GM19043 (cell line): ENCODE measurements around the gene CENPA.
A peak's percentile ranks its signal among the peaks of the same experiment; 100 is the strongest.
"Not testable (repeated sequence)": the region's sequence is repeated elsewhere in the genome, so short reads cannot be mapped to it uniquely, and the experiment has no call there.

Experiments
- ATAC-seq: cut with Tn5 transposase; IDR thresholded peaks from one replicate; pipeline ENCODE4 v1.9.1; 2021; ENCODE audit warnings: low read depth; ENCODE audit not compliant: unreplicated experiment

CENPA gene

DNA sequence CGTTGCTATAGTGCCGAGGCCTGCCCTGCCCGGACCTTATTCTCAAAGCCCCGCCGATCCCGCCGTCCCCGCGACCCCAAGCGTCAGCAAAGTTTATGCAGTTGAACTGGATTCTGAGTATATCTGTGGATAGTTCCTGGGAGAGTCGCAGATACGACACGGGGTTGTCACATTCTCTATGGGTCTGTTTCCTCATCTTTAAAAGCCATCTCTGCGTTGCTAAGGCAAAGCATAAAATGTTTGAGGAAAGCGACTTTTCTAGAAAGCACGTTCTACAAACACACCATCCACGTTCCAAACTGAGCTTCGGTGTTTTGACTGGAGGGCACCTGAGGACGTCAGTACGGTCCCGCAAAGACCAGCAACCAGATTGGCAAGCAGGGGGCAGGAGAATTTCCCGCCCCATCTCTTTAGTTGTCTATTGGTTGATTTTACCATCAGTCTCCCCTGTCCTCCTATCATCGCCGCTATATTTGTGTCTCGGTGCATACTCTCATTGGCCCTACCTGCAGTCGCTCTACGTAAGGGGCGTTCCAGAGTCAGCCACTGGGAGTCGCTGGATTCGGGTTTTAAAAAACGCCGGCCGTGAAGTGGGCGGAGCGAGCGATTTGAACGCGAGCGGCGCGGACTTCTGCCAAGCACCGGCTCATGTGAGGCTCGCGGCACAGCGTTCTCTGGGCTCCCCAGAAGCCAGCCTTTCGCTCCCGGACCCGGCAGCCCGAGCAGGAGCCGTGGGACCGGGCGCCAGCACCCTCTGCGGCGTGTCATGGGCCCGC is at the start of gene CENPA:
TSS of gene CENPA (plus strand) at position 626 of the 776 bp plus-strand sequence. CDS start at position 767, 141 bp downstream.
- peak; percentile 99 for ATAC-seq

DNA sequence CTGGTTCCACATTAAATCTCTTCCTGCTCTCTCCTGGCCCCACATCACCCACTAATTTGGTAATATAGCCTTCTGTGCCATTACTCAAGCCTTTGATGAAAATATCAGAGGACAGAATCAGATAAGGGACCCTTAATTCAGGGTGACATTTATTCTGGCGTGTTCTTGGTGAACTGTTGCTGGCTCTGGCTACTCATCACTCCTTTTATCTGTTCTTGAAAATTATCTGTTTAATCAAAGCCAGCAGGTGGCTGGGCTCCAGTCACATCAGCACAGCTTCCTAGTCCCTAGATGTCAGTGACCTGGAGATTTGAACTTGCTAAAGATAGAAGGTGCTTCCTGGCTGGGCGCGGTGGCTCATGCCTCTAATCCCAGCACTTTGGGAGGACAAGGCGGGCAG is 48.6 kb upstream of the CENPA start:
- no peak for ATAC-seq

DNA sequence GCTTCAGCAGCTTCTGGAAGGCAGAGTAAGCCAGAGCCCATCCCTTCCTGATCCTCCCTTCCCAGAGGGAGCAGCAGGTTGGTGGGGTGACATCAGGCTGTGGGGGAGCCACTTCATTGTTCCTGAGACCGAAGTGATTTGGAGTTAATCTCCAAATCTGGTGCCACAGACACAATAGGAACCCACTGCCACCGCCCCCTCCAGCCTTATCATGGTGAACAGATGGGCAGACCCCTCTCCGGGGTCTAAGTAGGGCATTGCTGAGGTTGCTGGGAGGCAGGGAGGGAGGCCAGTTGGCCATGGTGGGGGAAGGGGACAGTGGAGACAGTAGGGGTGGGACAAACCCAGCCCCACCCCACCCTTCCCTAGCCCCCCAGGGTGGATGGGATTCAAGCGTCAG is 47.4 kb upstream of the CENPA start:
- ATAC-seq, result no peak

DNA sequence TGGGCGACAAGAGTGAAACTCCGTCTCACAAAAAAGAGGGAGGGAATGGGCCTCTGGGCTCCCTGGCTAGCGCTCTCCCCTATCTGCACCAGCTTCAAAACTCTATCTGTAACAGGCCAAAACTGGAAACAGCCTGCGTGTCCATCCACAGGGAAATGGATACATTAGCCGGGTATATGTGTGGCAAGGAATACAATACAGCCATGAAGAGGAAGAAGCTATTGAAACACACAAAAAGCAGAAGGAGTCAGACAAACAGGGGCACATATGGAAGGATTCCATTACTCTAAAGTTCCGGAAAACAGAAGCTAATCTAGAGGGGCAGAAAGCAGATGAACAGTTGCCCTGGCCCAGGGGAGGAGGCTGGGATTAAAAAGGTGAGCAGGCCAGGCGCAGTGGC is 46.3 kb upstream of the CENPA start:
- ATAC-seq, result no peak

DNA sequence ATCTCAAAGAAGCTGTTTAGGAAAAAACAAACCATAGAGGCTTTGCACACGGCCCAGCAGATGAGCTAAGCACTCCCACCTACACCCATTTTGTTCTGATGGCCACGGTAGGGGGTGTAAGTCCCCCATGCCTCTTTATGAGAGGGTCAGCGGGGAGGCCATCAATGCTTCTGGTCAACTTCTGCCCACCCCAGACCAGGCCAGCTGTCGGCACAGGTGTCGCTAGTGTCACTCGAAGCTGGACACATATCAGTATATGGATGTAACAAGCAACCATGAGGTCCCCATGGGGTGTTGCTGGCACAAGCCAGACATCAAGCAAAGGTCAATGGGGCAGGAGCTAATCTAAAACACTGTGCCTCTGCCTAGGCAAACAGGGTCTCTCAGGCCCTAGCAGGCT is 45.5 kb upstream of the CENPA start:
- no peak for ATAC-seq

DNA sequence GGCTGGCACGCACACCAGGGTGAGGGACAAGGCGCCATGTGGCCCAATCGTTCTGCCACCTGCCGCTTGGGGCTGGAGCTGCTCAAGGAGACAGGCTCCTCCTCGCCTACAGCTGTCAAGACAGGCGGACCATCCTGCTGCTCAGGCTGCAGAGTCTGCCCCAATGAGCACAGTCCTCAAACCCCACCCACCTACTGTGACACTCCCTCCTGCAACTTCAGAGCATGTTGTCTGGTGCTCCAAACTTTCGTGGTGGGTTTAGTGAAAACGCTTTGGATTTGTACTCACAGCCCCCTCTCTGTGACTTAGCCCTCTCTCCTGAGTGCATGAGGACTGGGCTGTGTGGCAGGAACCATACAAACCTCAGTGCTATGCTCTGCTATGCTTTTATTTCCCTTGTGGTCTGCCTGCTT is 45.0 kb upstream of the CENPA start:
- ATAC-seq, result no peak

DNA sequence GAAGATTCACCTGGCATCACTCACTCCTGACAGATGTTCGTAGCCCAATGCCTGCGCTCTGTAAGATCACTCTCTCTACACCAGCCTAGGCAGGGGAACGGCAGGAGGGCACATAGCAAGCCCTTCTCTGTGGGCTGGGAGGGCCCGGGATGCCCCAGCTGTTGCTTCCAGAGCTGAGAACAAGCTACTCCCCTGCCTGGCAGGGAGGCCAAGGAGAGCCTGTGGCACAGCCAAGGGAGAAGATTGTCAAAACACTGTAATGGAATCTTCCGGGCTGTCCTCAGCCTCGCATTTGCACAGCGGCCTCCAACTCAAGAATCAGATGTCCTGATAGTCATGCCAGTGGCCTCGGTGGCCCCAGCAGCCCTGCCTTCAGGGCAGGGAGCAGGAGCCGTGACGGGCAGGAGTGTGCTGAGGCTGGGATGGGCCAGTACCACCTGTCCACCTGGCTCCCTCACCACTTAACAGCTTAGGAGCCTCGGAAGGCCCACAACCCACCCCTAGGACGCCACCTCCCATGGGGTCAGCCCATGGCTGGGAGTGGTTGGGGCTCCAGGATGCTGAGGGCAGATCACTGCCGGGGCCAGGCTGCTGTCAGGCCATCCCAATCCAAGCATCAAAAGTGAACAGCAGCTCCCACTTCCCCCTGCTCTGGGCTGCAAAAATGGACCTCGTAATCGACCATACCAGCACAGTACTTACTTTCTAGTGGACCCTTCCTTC is 43.6 kb upstream of the CENPA start:
- ATAC-seq, result no peak

DNA sequence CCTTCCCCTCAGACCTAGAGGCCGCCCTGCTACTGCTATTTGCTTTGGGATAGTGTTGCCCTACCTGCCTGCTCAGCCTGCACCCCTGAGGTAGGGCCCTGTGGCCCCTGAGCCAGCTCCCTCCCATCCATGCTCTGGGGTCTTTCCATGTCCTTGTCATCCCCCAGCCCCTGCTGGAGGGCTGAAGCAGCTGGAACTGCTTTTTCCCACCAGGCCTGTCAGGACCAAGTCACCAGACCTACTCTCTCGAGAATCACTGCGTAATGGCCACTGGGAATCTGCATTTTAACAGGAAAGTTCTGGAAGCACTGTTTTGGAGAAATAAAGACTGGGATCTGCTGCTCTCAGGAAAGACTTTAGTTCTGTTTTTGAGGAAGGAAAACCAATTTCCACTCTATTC is 42.0 kb upstream of the CENPA start:
- ATAC-seq, result no peak

DNA sequence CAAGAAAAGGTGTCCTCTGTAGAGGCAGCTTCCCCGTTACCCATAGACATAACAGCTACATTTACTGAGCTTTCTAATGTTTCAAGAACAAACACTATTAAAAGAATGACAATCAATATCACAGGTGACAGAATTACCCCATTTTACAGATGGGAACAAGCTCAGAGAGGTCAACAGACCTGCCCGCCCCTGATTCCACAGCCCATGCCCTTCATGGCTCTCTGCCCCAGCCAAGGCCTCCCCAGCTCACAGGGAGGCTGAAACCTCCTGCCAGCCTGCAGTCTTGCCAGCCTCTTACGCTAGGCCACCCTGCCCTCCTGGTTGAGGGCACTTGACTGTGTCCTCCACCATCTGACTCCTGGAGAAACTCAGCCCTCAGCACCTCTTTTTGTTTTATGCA is 40.9 kb upstream of the CENPA start:
- ATAC-seq, result no peak

DNA sequence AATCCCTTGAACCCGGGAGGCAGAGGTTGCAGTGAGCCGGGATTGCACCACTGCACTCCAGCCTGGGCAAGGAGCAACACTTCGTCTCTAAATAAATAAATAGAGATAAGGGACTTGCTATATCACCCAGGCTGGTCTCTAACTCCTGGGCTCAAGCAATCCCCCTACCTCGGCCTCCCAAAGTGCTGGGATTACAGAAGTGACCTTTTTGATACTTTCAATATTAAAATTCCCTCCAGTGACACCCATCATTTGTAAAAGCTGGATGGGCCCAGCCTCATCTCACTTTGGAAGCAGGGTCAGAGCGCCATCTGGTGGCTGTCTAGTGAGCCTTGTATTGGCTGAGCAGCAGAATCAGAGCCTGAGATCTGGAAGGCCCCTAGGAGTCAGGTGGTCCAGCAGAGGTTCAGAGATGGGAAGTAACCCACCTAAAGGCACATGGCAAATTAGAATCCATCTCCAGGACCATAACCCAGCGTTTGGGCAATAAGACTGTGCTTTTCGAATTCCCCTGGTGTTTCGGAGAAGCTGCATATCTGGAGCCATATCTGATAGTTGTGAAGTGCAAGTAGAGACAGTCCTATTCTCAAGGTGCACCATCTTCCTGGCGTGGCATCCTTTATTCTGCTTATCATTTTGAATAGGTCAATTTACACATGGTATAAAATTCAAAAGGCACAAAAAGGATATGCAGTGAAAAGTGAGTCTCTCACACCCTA is 40.1 kb upstream of the CENPA start:
- no peak for ATAC-seq

DNA sequence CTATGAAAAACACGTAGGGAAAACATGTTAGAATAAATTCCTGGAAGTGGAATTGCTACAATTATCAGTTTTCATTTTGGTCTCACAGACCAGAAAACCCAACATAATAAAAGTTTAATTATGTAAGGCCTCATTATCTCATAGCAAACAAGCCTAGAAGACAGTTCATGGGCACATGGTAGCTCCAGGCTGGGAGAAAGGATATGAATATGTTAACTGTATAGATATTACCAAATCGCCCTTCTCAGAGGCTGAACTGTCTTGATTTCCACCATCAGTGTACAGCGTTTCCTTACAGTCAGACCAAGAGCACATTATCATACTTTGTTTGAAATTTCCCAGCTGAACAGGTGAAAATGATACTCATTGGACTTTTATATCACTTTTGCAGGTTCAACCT is 38.9 kb upstream of the CENPA start:
- ATAC-seq, result no peak

DNA sequence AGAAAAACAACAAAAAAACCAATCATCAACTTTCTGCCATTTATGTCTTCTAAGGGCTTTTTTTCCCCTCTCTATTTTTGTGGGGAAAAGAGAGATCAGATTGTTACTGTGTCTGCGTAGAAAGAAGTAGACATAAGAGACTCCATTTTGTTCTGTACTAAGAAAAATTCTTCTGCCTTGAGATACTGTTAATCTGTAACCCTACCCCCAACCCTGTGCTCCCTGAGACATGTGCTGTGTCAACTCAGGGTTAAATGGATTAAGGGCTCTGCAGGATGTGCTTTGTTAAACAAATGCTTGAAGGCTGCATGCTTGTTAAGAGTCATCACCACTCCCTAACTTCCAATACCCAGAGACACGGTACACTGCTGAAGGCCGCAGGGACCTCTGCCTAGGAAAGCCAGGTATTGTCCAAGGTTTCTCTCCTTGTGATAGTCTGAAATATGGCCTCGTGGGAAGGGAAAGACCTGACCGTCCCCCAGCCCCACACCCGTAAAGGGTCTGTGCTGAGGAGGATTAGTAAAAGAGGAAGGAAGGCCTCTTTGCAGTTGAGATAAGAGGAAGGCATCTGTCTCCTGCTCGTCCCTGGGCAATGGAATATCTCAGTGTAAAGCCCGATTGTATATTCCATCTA is 36.0 kb upstream of the CENPA start:
- ATAC-seq, result not testable (repeated sequence)

DNA sequence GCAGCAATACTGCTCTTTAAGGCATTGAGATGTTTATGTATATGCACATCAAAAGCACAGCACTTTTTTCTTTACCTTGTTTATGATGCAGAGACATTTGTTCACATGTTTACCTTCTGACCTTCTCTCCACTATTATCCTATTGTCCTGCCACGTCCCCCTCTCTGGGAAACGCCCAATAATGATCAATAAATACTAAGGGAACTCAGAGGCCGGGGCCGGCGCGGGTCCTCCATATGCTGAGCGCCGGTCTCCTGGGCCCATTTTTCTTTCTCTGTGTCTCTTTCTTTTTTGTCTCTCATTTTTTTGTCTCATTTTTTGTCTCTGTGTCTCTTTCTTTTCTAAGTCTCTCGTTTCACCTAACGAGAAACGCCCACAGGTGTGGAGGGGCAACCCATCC is 35.4 kb upstream of the CENPA start:
- ATAC-seq, result not testable (repeated sequence)

DNA sequence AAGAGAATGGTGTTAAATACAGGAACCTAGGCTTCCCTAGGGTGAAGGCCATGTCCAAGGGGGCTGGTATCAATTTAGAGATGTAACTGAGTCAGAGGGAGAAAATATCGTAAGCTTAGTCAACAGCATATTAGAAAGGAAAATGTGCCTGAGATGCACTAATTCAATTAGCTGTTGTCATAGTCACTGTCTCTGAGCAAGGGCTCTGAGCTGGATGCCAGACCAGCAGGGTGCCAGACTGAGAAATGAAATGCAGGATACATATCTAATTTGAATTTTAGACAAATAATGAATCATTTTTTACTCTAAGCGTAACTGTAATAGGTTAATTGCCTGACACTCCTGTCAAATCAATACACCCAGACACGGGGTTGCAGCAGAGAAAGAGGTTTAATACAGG is 33.2 kb upstream of the CENPA start:
- no peak for ATAC-seq

DNA sequence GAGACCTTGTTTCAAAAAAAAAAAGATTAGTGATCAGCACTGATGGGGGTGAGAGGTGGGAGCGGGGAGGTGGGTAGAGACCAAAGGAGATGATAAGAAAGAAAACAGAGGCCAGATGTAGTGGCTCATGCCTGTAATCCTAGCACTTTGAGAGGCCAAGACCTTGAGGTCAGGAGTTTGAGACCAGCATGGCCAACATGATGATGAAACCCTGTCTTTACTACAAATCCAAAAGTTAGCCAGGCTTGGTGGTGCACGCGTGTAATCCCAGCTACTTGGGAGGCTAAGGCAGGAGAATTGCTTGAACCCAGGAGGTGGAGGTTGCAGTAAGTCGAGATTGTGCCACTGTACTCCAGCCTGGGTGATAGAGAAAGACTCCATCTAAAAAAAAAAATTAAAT is 31.3 kb upstream of the CENPA start:
- no peak for ATAC-seq

DNA sequence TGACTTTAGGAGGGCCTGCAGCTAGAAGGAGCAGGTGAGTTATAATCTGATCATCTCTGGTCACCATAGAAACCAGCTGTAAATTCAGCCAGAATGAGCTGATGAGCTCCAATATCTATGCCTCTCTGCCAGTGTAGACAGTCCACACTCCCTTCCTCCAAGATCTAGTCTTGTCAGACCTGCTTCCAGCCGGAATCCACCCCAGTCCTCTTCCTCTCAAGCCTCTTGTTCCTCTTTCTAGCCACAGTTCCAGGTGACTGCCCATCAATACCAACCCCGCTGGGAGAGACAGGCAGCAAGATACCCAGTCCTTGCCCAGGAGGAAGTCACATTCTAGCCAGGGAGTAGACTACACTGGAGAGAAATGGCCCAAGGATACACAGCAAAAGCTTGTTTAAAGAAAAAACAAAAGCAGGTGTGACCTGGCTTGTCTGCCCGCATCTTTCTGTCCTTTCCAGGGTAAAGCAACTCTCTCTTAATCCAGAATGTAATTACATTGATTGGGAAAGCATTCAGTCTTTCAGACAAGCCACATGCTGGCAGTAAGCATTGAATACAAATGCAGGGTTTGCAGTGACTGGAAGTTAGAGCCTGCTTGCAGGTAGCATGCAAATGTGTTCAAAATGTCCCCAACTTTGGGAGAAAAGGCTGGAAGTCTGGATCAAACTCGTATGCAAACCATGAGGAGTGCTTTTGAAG is 30.7 kb upstream of the CENPA start:
- no peak for ATAC-seq

DNA sequence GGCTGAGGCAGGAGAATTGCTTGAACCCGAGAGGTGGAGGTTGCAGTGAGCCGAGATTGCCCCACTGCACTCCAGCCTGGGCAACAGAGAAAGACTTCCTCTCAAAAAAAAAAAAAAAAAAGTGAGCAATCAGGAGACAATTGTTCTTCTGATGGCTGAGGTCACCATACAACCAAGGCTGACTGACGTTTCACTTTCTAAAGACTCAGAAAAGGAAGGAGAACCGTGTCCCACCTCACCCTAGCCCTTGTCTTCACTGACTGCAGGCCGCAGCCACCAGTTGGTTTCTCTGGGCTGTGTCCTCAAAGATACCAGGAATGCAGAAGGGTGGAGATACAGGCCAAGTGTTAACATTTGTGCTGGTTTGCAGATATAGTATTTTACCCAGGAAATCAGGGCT is 29.5 kb upstream of the CENPA start:
- ATAC-seq, result no peak

DNA sequence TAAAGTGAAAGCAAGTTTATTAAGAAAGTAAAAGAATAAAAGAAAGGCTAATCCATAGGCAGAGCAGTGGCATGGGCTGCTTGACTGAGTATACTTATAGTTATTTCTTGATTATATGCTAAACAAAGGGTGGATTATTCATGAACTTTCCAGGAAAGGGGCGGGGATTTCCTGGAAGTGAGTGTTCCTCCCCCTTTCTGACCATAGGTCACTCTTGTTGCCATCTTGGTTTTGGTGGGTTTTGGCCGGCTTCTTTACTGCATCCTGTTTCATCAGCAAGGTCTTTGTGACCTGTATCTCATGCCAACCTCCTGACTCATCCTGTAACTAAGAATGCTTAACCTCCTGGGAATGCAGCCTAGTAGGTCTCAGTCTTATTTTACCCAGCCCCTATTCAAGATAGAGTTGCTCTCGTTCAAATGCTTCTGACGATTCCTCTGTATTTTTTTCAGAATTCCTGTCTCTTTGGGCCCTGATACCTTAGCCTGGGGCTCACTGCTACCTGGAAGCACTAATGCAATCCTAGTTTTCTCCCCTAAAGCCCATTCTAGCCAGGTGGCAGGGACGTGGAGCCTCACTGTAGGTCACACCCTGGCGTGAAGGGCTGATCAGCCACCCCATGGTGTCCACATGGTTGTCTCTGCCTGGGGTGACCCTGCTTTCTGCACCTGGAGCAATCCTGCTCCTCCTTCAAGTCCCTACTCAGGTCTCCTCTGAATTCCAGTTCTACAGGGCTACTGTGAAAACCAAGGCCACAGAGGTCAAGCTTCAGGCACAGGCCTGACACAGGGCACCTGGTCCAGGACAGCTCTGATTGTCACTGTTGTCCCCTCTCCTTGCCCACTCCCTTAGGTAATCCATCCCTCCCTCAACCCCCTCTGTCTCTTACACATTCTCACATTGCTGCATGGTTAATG is 27.7 kb upstream of the CENPA start:
- peak; percentile 45 for ATAC-seq

DNA sequence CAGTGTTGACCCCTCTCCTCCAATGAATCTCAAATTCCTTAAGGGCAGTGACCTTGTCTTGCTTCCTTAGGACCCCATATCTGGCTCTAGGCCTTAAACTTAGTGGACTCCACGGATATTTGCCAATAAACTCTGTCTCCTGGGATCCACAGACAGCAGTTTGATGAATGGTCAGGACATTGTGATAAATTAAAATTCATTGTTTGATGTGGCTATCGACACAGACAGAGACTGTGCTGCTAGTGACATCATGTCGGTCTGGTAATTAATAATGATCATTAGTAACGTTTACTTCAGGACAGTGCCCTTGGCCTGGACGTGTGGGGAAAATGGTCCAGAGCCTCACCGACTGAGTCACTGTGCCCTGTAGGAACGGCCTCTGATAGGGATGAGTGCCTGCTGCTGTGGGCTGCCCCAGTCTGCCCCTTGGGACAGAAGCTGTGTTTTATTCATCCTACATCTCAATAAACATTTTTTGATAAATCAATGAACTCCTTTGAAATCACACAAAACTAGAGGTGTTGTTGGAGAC is 27.0 kb upstream of the CENPA start:
- no peak for ATAC-seq
